Thyroid gland (tissue), 4 donors: ENCODE results near the gene PLEKHA8. TPM values are rescaled to one million over a fixed set of nuclear protein-coding genes. Genes with fewer than 3 reads are reported as not detected.

Source experiments
- DNase-seq, 2 donors: peaks; one replicate each; pipeline ENCODE4 v3.0.0-alpha.2; 2019
- H3K27ac ChIP-seq, 3 donors: fragments of 200-600 bp; sonication (generic); 1 replicate in 2 of 3; 2 replicates in 1 of 3; pipeline ENCODE4 v1.5.1; 2016 to 2019; ENCODE audit warnings: mild to moderate bottlenecking in 1 of 3, moderate library complexity in 1 of 3
- H3K27me3 ChIP-seq: fragments of 200-600 bp; sonication (generic); one replicate; pipeline ENCODE4 v1.5.1; 2019
- H3K36me3 ChIP-seq, 2 donors: fragments of 200-600 bp; sonication (generic); one replicate each; pipeline ENCODE4 v1.5.1; 2016 to 2019
- H3K4me1 ChIP-seq, 2 donors: fragments of 200-600 bp; sonication (generic); one replicate each; pipeline ENCODE4 v1.5.1; 2017 to 2019
- H3K4me3 ChIP-seq, 3 donors: fragments of 200-600 bp; sonication (generic); replicated peaks in 1 of 3; 1 replicate in 2 of 3; 2 replicates in 1 of 3; pipeline ENCODE4 v1.5.1; 2016; ENCODE audit warnings: mild to moderate bottlenecking in 1 of 3
- H3K9me3 ChIP-seq: fragments of 200-600 bp; sonication (generic); one replicate; pipeline ENCODE4 v1.5.1; 2017
- CTCF ChIP-seq, 6 experiments: fragments of 200-600 bp in 3 of 6; fragments of 450-650 bp in 3 of 6; sonication (generic) in 3 of 6; IDR thresholded peaks; one replicate each; pipeline ENCODE4 v1.5.1; 2016 to 2019; ENCODE audit warnings: antibody characterized with exemption in 6 of 6, mild to moderate bottlenecking in 2 of 6, inconsistent platforms in 1 of 6, moderate library complexity in 1 of 6
- POLR2A ChIP-seq, 2 donors: fragments of 450-650 bp; IDR thresholded peaks; one replicate each; pipeline ENCODE4 v1.6.1; 2017; ENCODE audit warnings: antibody characterized with exemption in 2 of 2, mild to moderate bottlenecking in 2 of 2, moderate library complexity in 1 of 2
- WGBS, 2 donors: methylation state at CpG; one replicate each; pipeline ENCODE4 v1.1.5; 2017; 5-methylcytosine and 5-hydroxymethylcytosine counted together
- intact Hi-C: fragments of 100-400 bp; cut with DNase I; formaldehyde crosslinking; loops from one replicate; pipeline ENCODE4 v1.15.1; 2023
- total RNA-seq, 4 donors: library from RNA; depleted of rRNA; stranded (reverse); fragments of >200 nt; gene quantifications; one replicate each; pipeline ENCODE4 v1.2.3, GENCODE V29; 2016

PLEKHA8 gene
- total RNA-seq, 4 donors from 2014 or later = 7.1 to 13.3 (median 8.8) TPM

GRCh38 chr7:30046127-30046770 is 18.0 kb downstream of the PLEKHA8 start:
- Histone ChIP-seq H3K27me3 (no peaks in the 10 kb centered on the region), H3K4me1 (no peaks in the 10 kb centered on the region), H3K4me3 (no peak overlapping the region), H3K36me3 (peaks cover 4 to 14% of the 10 kb centered on the region in 2 donors), H3K27ac (no peak overlapping the region), H3K9me3 (no peaks in the 10 kb centered on the region)
- 89 to 93% methylated on average over 3 of the region's 3 CpGs for WGBS, 2 donors
- DNase-seq = no peak
- intact Hi-C loops = no loop called here
- TF ChIP-seq CTCF (IDR thresholded peaks at IDR 0.05) (no peak), POLR2A (IDR thresholded peaks at IDR 0.05) (no peak)

- no peak for DNase-seq
- 69 to 78% methylated on average over 2 of the region's 2 CpGs for WGBS, 2 donors
- H3K9me3 ChIP-seq = no peaks in the 10 kb centered on the region
- H3K27me3 ChIP-seq = no peaks in the 10 kb centered on the region
- H3K36me3 ChIP-seq = peaks cover 4 to 14% of the 10 kb centered on the region in 2 donors
- H3K4me1 ChIP-seq = no peaks in the 10 kb centered on the region
- intact Hi-C loops = no loop called here
- no peak overlapping the region for H3K27ac ChIP-seq
- no peak overlapping the region for H3K4me3 ChIP-seq
- no peak for TF ChIP-seq POLR2A (IDR thresholded peaks at IDR 0.05)
- no peak for TF ChIP-seq CTCF (IDR thresholded peaks at IDR 0.05)
Measured at GRCh38 chr7:30047124-30047523, 18.9 kb downstream of the PLEKHA8 start.

GRCh38 chr7:30048582-30048981 is 20.4 kb downstream of the PLEKHA8 start:
- WGBS, 2 donors = 88 to 95% methylated on average over 2 of the region's 2 CpGs
- no peaks in the 10 kb centered on the region for H3K9me3 ChIP-seq
- no peak overlapping the region for H3K4me3 ChIP-seq
- no peak overlapping the region for H3K27ac ChIP-seq
- peaks cover 4 to 14% of the 10 kb centered on the region in 2 donors for H3K36me3 ChIP-seq
- no peak for DNase-seq
- H3K27me3 ChIP-seq = no peaks in the 10 kb centered on the region
- no peaks in the 10 kb centered on the region for H3K4me1 ChIP-seq
- intact Hi-C loops = no loop called here
- no peak for TF ChIP-seq CTCF (IDR thresholded peaks at IDR 0.05)
- no peak for TF ChIP-seq POLR2A (IDR thresholded peaks at IDR 0.05)

- intact Hi-C loops = no loop called here
Measured at GRCh38 chr7:30049173-30049572, 21.0 kb downstream of the PLEKHA8 start.

More at GRCh38 chr7:30049173-30049572, 21.0 kb downstream of the PLEKHA8 start:
- WGBS, 2 donors = 93 to 97% methylated on average over 4 of the region's 4 CpGs
- peaks cover 6 to 14% of the 10 kb centered on the region in 2 donors for H3K36me3 ChIP-seq
- no peaks in the 10 kb centered on the region for H3K4me1 ChIP-seq
- TF ChIP-seq POLR2A (IDR thresholded peaks at IDR 0.05) = no peak
- no peak for TF ChIP-seq CTCF (IDR thresholded peaks at IDR 0.05)
- no peaks in the 10 kb centered on the region for H3K9me3 ChIP-seq
- no peak for DNase-seq
- H3K4me3 ChIP-seq = no peak overlapping the region
- no peaks in the 10 kb centered on the region for H3K27me3 ChIP-seq
- H3K27ac ChIP-seq = no peak overlapping the region
